Ovary (tissue), 9 donors: ENCODE data around the gene MAPKAPK2. TPM values are rescaled to one million over a fixed set of nuclear protein-coding genes. Genes with fewer than 3 reads are reported as not detected.

Experiments used
- DNase-seq, 5 donors: peaks; one replicate each; pipeline ENCODE4 v3.0.0-alpha.2; 2019 to 2020
- H3K27ac ChIP-seq, 2 donors: fragments of 200-600 bp; one replicate each; pipeline versions ENCODE4 v1.5.1 to v1.8.0; 2019 to 2022
- H3K27me3 ChIP-seq: fragments of 200-600 bp; one replicate; pipeline ENCODE4 v1.8.0; 2022
- H3K36me3 ChIP-seq: fragments of 200-600 bp; sonication (generic); one replicate; pipeline ENCODE4 v1.5.1; 2019
- H3K4me1 ChIP-seq: one replicate; pipeline ENCODE4 v1.8.1; 2013; ENCODE audit warnings: mild to moderate bottlenecking, moderate library complexity; ENCODE audit not compliant: insufficient read depth
- H3K4me3 ChIP-seq: fragments of 200-600 bp; sonication (generic); one replicate; pipeline ENCODE4 v1.5.1; 2017
- H3K9me3 ChIP-seq, 2 donors: fragments of 200-600 bp in 1 of 2; sonication (generic) in 1 of 2; one replicate each; pipeline versions ENCODE4 v1.5.1 to v1.8.1; 2013 to 2019; ENCODE audit warnings: mild to moderate bottlenecking in 1 of 2, moderate library complexity in 1 of 2
- CTCF ChIP-seq, 3 donors: fragments of 450-650 bp in 2 of 3; fragments of 200-600 bp in 1 of 3; IDR thresholded peaks; one replicate each; pipeline versions ENCODE4 v1.5.1 to v1.8.0; 2016 to 2022; ENCODE audit warnings: antibody characterized with exemption in 3 of 3, mild to moderate bottlenecking in 1 of 3
- EP300 ChIP-seq: sonication (generic); formaldehyde crosslinking; IDR thresholded peaks from one replicate; pipeline ENCODE4 v1.6.1; 2017; ENCODE audit warnings: antibody characterized with exemption
- POLR2A ChIP-seq: fragments of 450-650 bp; IDR thresholded peaks from one replicate; pipeline ENCODE4 v1.6.1; 2017; ENCODE audit warnings: antibody characterized with exemption, mild to moderate bottlenecking, moderate library complexity
- WGBS, 3 donors: extraction: QIAGEN DNeasy Blood & Tissue Kit in 1 of 3; methylation state at CpG; one replicate each; pipeline versions ENCODE4 v1.1.5 to v1.1.7; 2013 to 2017; 5-methylcytosine and 5-hydroxymethylcytosine counted together
- intact Hi-C, 4 donors: fragments of 100-400 bp; cut with DNase I; formaldehyde crosslinking; loops; one replicate each; pipeline versions ENCODE4 v1.11.0 to v1.15.1; 2022 to 2023
- polyA plus RNA-seq, 2 donors: library from polyadenylated mRNA; stranded (reverse); fragments of 200-250 nt in 1 of 2; fragments of 350-450 nt in 1 of 2; fragmentation: Illumina TruSeq in 1 of 2; extraction: RNeasy Lipid Tissue Mini Kit (QIAGEN cat#74804) in 1 of 2; gene quantifications; one replicate each; pipeline ENCODE4 v1.2.3, GENCODE V29; 2013 to 2014
- total RNA-seq, 7 donors: library from RNA; depleted of rRNA in 2 of 7; stranded (reverse); fragments of >200 nt in 2 of 7; fragmentation: NEBNext Ultra II Directional in 3 of 7; extraction: Animal tissue kit (Norgen Biotek cat#: 25700) in 3 of 7; gene quantifications; one replicate each; pipeline versions ENCODE4 v1.1.0 to v1.2.4, GENCODE V29; 2016 to 2023
- donor health status: DM: no; HTN: no; CAD: no; lungs with moderate emphysema.
- donor health status: DM: no; HTN: no; CAD: no.
- donor health status: Bipolar disorder and iron deficiency.
- donor health status: DM: yes; HTN: yes; CAD: no.
- donor health status: DM: no; HTN: no; CAD: no.
- donor health status: DM: yes; HTN: yes; CAD: no.

MAPKAPK2 gene
- total and polyA plus RNA-seq, 9 donors: 28.4 to 71.2 (median 64.7) TPM

DNA sequence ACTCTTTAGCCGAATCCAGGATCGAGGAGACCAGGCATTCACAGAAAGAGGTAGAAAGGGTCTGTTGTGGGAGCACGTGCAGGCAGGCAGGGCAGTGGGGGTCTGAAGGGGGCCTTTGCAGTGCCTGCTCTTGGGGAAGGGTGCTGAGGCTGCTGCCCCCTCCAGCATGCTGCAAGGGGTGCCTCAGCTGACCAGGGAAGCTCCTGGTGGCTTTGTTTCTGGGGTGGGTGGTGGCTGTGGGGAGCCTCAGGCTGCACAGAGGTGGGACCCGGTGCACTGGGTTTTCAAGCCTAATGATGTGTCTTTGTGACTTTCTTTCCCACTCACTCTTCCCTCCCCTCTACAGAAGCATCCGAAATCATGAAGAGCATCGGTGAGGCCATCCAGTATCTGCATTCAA is 44.3 kb downstream of the MAPKAPK2 start:
- DNase-seq: no peak
- intact Hi-C loops: loop anchor here in 1 of 4 donors (10.0 kb wide), 1 partner anchor 94 kb away; the partner anchor contains the start of gene DYRK3
- no peaks in the 10 kb centered on the region for H3K27me3 ChIP-seq
- 85 to 96% (median 94%) methylated on average over 6 of the region's 6 CpGs for WGBS, 3 donors
- no peaks in the 10 kb centered on the region for H3K36me3 ChIP-seq
- TF ChIP-seq CTCF (IDR thresholded peaks at IDR 0.05) (no peak), EP300 (no peak), POLR2A (no peak)
- no peak overlapping the region for H3K4me3 ChIP-seq
- H3K27ac ChIP-seq: no peak overlapping the region
- peaks cover 2% of the 10 kb centered on the region for H3K4me1 ChIP-seq
- H3K9me3 ChIP-seq: no peaks in the 10 kb centered on the region

DNA sequence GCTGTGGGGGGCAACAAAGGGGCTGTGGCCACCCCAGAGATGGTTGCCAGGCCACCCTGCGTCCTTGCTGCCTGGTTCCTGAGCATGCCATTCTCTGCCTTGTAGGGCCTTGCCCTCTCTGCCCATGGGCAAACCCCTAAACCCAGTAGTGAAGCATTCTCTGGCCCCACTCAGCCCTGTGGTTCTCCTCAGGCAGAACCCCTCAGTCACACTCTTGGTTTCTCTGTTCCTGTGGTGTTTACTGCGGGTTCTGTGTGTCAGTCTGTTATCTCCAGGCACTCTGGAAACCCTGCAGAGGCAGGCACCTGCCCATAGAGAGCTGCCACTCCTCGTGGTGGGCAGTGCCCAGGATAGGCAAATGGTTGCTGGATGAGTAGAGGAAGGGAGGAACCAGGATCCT is 44.8 kb downstream of the MAPKAPK2 start:
- H3K27ac ChIP-seq: no peak overlapping the region
- TF ChIP-seq EP300: no peak
- no peak for TF ChIP-seq CTCF (IDR thresholded peaks at IDR 0.05)
- no peak for TF ChIP-seq POLR2A
- 89 to 94% (median 90%) methylated on average over 3 of the region's 3 CpGs for WGBS, 3 donors
- no peaks in the 10 kb centered on the region for H3K27me3 ChIP-seq
- H3K36me3 ChIP-seq: no peaks in the 10 kb centered on the region
- no peaks in the 10 kb centered on the region for H3K9me3 ChIP-seq
- intact Hi-C loops: loop anchor here in 1 of 4 donors (10.0 kb wide), 1 partner anchor 95 kb away; the partner anchor contains the start of gene DYRK3
- no peak for DNase-seq
- no peaks in the 10 kb centered on the region for H3K4me1 ChIP-seq
- H3K4me3 ChIP-seq: no peak overlapping the region

DNA sequence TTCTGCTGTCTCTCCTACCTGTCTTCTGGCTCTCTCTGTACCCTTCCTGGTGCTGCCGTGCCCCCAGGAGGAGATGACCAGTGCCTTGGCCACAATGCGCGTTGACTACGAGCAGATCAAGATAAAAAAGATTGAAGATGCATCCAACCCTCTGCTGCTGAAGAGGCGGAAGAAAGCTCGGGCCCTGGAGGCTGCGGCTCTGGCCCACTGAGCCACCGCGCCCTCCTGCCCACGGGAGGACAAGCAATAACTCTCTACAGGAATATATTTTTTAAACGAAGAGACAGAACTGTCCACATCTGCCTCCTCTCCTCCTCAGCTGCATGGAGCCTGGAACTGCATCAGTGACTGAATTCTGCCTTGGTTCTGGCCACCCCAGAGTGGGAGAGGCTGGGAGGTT is 47.8 kb downstream of the MAPKAPK2 start:
- TF ChIP-seq POLR2A (no peak), EP300 (no peak), CTCF (IDR thresholded peaks at IDR 0.05) (no peak)
- Histone ChIP-seq H3K27me3 (no peaks in the 10 kb centered on the region), H3K27ac (no peak overlapping the region), H3K4me1 (no peaks in the 10 kb centered on the region), H3K36me3 (no peaks in the 10 kb centered on the region), H3K9me3 (no peaks in the 10 kb centered on the region), H3K4me3 (no peak overlapping the region)
- 75 to 79% (median 79%) methylated on average over 11 of the region's 11 CpGs for WGBS, 3 donors
- no peak for DNase-seq
- intact Hi-C loops: loop anchor here in 3 of 4 donors (5.0 to 10.0 kb wide), 2 partner anchors 180 to 182 kb away; no protein-coding TSS in a partner anchor

- WGBS, 3 donors: 77 to 85% (median 80%) methylated on average over 10 to 11 of the region's 11 CpGs
- Histone ChIP-seq H3K4me1 (no peaks in the 10 kb centered on the region), H3K4me3 (no peak overlapping the region), H3K9me3 (no peaks in the 10 kb centered on the region), H3K27me3 (no peaks in the 10 kb centered on the region), H3K27ac (no peak overlapping the region), H3K36me3 (no peaks in the 10 kb centered on the region)
- intact Hi-C loops: loop anchor here in 3 of 4 donors (5.0 to 10.0 kb wide), 2 partner anchors 179 to 182 kb away; no protein-coding TSS in a partner anchor
- DNase-seq: no peak
- TF ChIP-seq POLR2A (no peak), CTCF (IDR thresholded peaks at IDR 0.05) (no peak), EP300 (no peak)
These were observed 48.3 kb downstream of the MAPKAPK2 start for GRCh38 chr1:206732992-206733391.
